ENCODE measurements around the gene ZFHX3. TPM values are rescaled to one million over a fixed set of nuclear protein-coding genes. Genes with fewer than 3 reads are reported as not detected.
"Not testable (repeated sequence)": the region's sequence is repeated elsewhere in the genome, so short reads cannot be mapped to it uniquely, and the experiment has no call there.

Gene ZFHX3
- total RNA-seq, 6 experiments from 2014 or later, result 7.1 to 9.4 (median 7.7) TPM

DNA sequence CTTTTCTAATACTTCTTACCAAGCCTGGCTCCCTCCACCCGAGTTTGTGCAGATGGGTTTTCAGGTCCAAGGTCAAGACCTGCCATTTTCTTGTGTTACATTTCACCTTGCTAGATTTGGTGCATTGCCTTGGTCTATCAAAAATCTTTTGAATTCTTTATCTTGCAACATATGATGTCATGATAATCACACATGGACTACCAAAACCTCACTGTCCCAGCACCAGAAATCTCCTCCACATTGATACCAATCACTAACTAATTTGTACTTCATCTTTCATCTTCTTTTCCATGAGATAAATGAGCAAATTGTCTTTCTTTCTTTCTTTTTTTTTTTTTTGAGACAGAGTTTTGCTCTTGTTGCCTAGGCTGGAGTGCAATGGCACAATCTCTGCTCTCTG lies 33.0 kb upstream of the ZFHX3 start:
- 100% methylated on average over 1 of the region's 1 CpG for WGBS (ENCODE audit: insufficient coverage, low coverage, low lambda C conversion rate, missing lambda C conversion rate)
- no peak for DNase-seq
- TF ChIP-seq, protein P1, sequence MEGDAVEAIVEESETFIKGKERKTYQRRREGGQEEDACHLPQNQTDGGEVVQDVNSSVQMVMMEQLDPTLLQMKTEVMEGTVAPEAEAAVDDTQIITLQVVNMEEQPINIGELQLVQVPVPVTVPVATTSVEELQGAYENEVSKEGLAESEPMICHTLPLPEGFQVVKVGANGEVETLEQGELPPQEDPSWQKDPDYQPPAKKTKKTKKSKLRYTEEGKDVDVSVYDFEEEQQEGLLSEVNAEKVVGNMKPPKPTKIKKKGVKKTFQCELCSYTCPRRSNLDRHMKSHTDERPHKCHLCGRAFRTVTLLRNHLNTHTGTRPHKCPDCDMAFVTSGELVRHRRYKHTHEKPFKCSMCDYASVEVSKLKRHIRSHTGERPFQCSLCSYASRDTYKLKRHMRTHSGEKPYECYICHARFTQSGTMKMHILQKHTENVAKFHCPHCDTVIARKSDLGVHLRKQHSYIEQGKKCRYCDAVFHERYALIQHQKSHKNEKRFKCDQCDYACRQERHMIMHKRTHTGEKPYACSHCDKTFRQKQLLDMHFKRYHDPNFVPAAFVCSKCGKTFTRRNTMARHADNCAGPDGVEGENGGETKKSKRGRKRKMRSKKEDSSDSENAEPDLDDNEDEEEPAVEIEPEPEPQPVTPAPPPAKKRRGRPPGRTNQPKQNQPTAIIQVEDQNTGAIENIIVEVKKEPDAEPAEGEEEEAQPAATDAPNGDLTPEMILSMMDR (IDR thresholded peaks at IDR 0.05), result no peak
- no peak for TF ChIP-seq POLR2A (IDR thresholded peaks at IDR 0.05)

DNA sequence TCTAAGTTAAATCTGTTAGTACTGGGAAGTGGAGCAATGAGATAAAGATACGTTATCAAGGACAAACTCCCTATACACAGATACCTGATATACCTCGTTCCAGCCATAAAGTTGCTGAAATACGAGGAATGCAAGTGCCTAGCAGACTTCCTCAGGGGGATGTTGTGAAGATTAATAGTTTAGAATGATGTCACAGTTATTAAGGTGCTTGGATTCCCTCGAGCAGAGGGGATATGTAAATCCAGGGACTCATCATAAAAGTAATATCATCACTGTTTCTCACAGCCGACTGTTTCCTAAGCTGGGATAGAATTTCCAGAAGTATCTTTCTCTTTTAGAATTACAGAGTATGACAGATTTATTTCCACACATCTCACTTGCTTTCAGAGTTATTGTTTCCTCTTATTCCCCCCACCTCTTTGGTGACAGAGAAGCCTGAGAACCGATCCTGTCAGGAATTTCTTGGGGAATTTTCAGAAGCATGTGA lies 28.4 kb upstream of the ZFHX3 start:
- Histone ChIP-seq H3K27ac (no peak overlapping the region), H3K27me3 (no peaks in the 10 kb centered on the region), H3K36me3 (no peaks in the 10 kb centered on the region), H3K4me3 (no peak overlapping the region), H3K4me1 (peaks cover 0 to 2% (median 0%) of the 10 kb centered on the region in 4 donors), H3K9me3 (no peaks in the 10 kb centered on the region)
- no peak for TF ChIP-seq POLR2A (IDR thresholded peaks at IDR 0.05)
- TF ChIP-seq, protein P1 (IDR thresholded peaks at IDR 0.05), result no peak
- no peak for DNase-seq
- ATAC-seq, result no peak
- intact Hi-C loops (cut with DNase I), result no loop called here
- 48% methylated on average over 5 of the region's 6 CpGs for WGBS (ENCODE audit: insufficient coverage, low coverage, low lambda C conversion rate, missing lambda C conversion rate)

More for the DNA sequence above, 33.0 kb upstream of the ZFHX3 start:
- intact Hi-C loops (cut with DNase I), result loop anchor here in 1 of 2 donors (10.0 kb wide), 1 partner anchor 94 kb away; no protein-coding TSS in a partner anchor
- Histone ChIP-seq H3K9me3 (no peaks in the 10 kb centered on the region), H3K27me3 (no peaks in the 10 kb centered on the region), H3K4me3 (no peak overlapping the region), H3K27ac (no peak overlapping the region), H3K4me1 (peaks cover 0 to 2% (median 0%) of the 10 kb centered on the region in 4 donors), H3K36me3 (no peaks in the 10 kb centered on the region)
- no peak for ATAC-seq

DNA sequence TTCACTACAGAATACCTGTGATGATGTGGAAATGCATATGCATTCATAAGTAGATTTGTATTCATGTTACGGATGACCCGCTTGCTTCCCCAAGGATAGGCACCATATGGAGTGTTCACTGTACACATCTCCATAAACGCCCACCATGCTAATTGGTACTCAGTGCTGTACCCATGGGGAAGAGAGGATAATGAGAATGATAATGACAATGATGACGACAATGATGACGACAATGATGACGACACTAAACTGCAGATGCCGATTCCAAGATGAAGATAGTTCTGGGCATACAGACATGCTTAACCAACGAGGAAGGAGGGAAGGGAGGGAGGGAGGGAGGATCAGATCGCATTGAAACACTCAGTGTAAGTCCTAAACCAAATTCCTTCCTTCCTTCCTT lies 26.5 kb upstream of the ZFHX3 start:
- Histone ChIP-seq H3K4me3 (no peak overlapping the region), H3K36me3 (no peaks in the 10 kb centered on the region), H3K27me3 (no peaks in the 10 kb centered on the region), H3K4me1 (peaks cover 0 to 6% (median 0%) of the 10 kb centered on the region in 4 donors), H3K27ac (no peak overlapping the region), H3K9me3 (no peaks in the 10 kb centered on the region)
- intact Hi-C loops (cut with DNase I), result no loop called here
- TF ChIP-seq POLR2A (IDR thresholded peaks at IDR 0.05), result no peak
- TF ChIP-seq, protein P1 (IDR thresholded peaks at IDR 0.05), result no peak
- 79% methylated on average over 9 of the region's 9 CpGs for WGBS (ENCODE audit: insufficient coverage, low coverage, low lambda C conversion rate, missing lambda C conversion rate)
- no peak for ATAC-seq
- no peak for DNase-seq

GRCh38 chr16:73072051-73072450 lies 24.1 kb upstream of the ZFHX3 start:
- H3K36me3 ChIP-seq; intact Hi-C loops (cut with DNase I); H3K27me3 ChIP-seq; DNase-seq; H3K4me3 ChIP-seq; ATAC-seq; H3K27ac ChIP-seq; H3K4me1 ChIP-seq; H3K9me3 ChIP-seq: not testable (repeated sequence)
- WGBS (ENCODE audit: insufficient coverage, low coverage, low lambda C conversion rate, missing lambda C conversion rate), result 87% methylated on average over 7 of the region's 9 CpGs

DNA sequence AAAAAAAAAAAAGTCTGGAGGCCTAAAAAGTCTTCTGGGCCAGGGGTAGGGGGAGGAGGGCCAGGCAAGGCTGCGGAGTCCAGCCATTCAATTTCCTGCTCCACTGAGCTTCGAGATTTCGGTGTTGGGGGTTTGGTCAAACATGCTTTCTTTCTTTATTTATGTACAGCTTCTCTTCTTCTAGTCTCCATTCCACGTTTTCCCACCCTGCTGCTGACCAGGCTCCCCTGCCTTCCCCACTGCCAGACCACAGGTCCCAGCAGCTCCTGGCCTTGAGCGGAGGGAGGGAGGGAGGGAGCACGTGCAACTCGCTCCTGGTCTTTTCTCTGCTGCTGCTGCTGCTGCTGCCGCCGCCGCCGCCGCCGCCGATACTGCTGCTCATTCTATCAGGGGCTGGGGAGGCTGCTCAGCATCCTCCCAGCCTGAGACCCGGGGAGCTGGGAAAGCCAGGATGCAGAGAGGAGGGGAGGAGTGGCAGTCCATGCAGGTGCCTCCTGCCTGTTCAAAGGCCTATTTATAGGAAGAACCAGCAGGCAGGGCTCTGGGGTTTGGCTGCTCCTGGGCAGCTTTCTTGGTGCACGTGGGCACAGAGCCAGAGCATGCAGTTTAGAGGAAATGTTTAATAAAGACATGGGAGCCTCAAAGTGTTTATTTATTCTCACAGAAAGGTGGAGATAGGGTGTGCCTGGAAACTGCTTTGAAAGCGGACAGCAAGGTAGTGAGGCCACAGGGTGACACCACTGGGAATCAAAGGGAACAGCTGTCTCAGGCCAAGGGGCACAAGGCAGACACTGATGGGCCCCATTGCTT lies 23.4 kb upstream of the ZFHX3 start:
- ATAC-seq, result peak; percentile 29 to 57 (median 56)
- peak overlapping the region in 2 of 3 donors; percentile 11 to 21 for H3K4me3 ChIP-seq
- intact Hi-C loops (cut with DNase I), result no loop called here
- TF ChIP-seq, protein P1 (IDR thresholded peaks at IDR 0.05), result no peak
- no peak for TF ChIP-seq POLR2A (IDR thresholded peaks at IDR 0.05)
- no peaks in the 10 kb centered on the region for H3K9me3 ChIP-seq
- peak overlapping the region; percentile 21 to 43 (median 43) for H3K27ac ChIP-seq
- 25% methylated on average over 8 of the region's 17 CpGs for WGBS (ENCODE audit: insufficient coverage, low coverage, low lambda C conversion rate, missing lambda C conversion rate)
- no peaks in the 10 kb centered on the region for H3K36me3 ChIP-seq
- peak in 2 of 3 donors; percentile 62 to 68 for DNase-seq
- H3K4me1 ChIP-seq, result peaks cover 0 to 11% (median 1%) of the 10 kb centered on the region in 4 donors
- H3K27me3 ChIP-seq, result peaks cover 0 to 6% of the 10 kb centered on the region in 2 donors

Measured in right lobe of liver (tissue), 6 donors.